Measurements from ENCODE around the gene CCDC27. TPM values are rescaled to one million over a fixed set of nuclear protein-coding genes. Genes with fewer than 3 reads are reported as not detected.

CCDC27 gene
- total and polyA plus RNA-seq, 2 of the 13 experiments (the other 11 are each of a cell fraction or from before 2014, with no cell fraction given): not detected

- TF ChIP-seq ZNF251 (CRISPR knock-in tag; IDR thresholded peaks at IDR 0.05): no peak
- no peak for TF ChIP-seq ZNF10 (CRISPR knock-in tag; IDR thresholded peaks at IDR 0.05; ENCODE audit: borderline replicate concordance, low read depth)
- TF ChIP-seq SIX1 (CRISPR knock-in tag; IDR thresholded peaks at IDR 0.05; ENCODE audit: borderline replicate concordance): no peak
- TF ChIP-seq ZFP37 (CRISPR knock-in tag; IDR thresholded peaks at IDR 0.05; ENCODE audit: borderline replicate concordance): no peak
- TF ChIP-seq MYPOP (CRISPR knock-in tag; IDR thresholded peaks at IDR 0.05): no peak
- no peak for TF ChIP-seq ZBTB20 (CRISPR knock-in tag; IDR thresholded peaks at IDR 0.05; ENCODE audit: borderline replicate concordance, low read depth)
- TF ChIP-seq ZXDC (CRISPR knock-in tag; IDR thresholded peaks at IDR 0.05): no peak
- no peak for TF ChIP-seq ZNF12 (CRISPR knock-in tag; IDR thresholded peaks at IDR 0.05)
- no peak for TF ChIP-seq ZNF879 (CRISPR knock-in tag; IDR thresholded peaks at IDR 0.05)
- no peak for TF ChIP-seq ZNF235 (CRISPR knock-in tag; IDR thresholded peaks at IDR 0.05; ENCODE audit: borderline replicate concordance)
- TF ChIP-seq ZNF274 (CRISPR knock-in tag; IDR thresholded peaks at IDR 0.05): no peak
- no peak for TF ChIP-seq TFDP2 (CRISPR knock-in tag; IDR thresholded peaks at IDR 0.05)
- no peak for TF ChIP-seq ZNF784 (CRISPR knock-in tag; IDR thresholded peaks at IDR 0.05; ENCODE audit: borderline replicate concordance)
- no peak for TF ChIP-seq ZNF367 (CRISPR knock-in tag; IDR thresholded peaks at IDR 0.05; ENCODE audit: borderline replicate concordance)
- H3K4me2 ChIP-seq (ENCODE audit: low read depth, low read length): no peak overlapping the region
- no peaks in the 10 kb centered on the region for H3K79me2 ChIP-seq (ENCODE audit: insufficient read depth, low read length)
- H3K27ac ChIP-seq (ENCODE audit: extremely low read length, insufficient read depth, low read length): no peak overlapping the region
- POLR2A ChIA-PET: no interaction called here
- H3K4me3 ChIP-seq (replicated peaks in 1 of 3; ENCODE audit: insufficient read depth in 1 of 3, low read depth in 2 of 3, low read length in 3 of 3): no peak overlapping the region
- intact Hi-C loops (cut with micrococcal nuclease; ENCODE audit: unreplicated experiment): no loop called here
- WGBS (ENCODE audit: low lambda C conversion rate): no CpG with 5 or more reads among the region's 11 CpGs
- FAIRE-seq (no peak), DNase-seq (ENCODE audit: low spot score) (no peak), ATAC-seq (no peak)
- H3K4me1 ChIP-seq (ENCODE audit: insufficient read depth, low read length): no peaks in the 10 kb centered on the region
- H3K36me3 ChIP-seq (replicated peaks in 1 of 2; ENCODE audit: control insufficient read depth in 1 of 2, insufficient read depth in 2 of 2, low read length in 2 of 2): no peaks in the 10 kb centered on the region
- CTCF ChIA-PET (ENCODE audit: low intra/inter-chr PET ratio, low total read pairs): no interaction called here
- no peak overlapping the region for H2AFZ ChIP-seq (ENCODE audit: low read length)
- no TSS peak for BruUV-seq (replicated peaks)
- H3K27me3 ChIP-seq (ENCODE audit: control insufficient read depth in 1 of 2, insufficient read depth in 2 of 2, low read length in 2 of 2): no peaks in the 10 kb centered on the region
- 0 out of 2 replicates have a peak, but pooled peaks cover 2% of the 10 kb centered on the region for H4K20me1 ChIP-seq (ENCODE audit: insufficient read depth, low read length)
- in situ Hi-C loops (cut with HindIII; ENCODE audit: extremely low pct_ligation_motif_present, low pct_unique_long_range_greater_than_20kb): no loop called here
- H3K9me3 ChIP-seq (ENCODE audit: low read length): no peaks in the 10 kb centered on the region
- no peak overlapping the region for H3K9ac ChIP-seq (ENCODE audit: insufficient read depth, low read depth, low read length)
These were observed 44.3 kb upstream of the CCDC27 start for GRCh38 chr1:3707939-3708328.
